SK-N-SH treated with all-trans-retinoic acid at 6 μM for 48 hours (cell line): ENCODE measurements around the gene MYO9A.

ENCODE experiments used
- ATAC-seq: fragments of 200-7000 bp; cut with Tn5 transposase; 3 replicates; pipeline ENCODE4 v1.9.1; 2020; ENCODE audit warnings: mild to moderate bottlenecking, moderate library complexity
- ARNTL ChIP-seq: fragments of 450-650 bp; formaldehyde crosslinking; IDR thresholded peaks from 2 replicates; pipeline ENCODE4 v1.5.0; 2020; ENCODE audit warnings: low read depth, mild to moderate bottlenecking, moderate library complexity, borderline replicate concordance
- CSDC2 ChIP-seq: fragments of 250-450 bp; sonication (Bioruptor Pico); IDR thresholded peaks from 2 replicates; pipeline ENCODE4 v1.5.0; 2020; ENCODE audit warnings: mild to moderate bottlenecking, moderate library complexity
- CSRNP3 ChIP-seq: fragments of 250-450 bp; sonication (Bioruptor Pico); IDR thresholded peaks from 2 replicates; pipeline ENCODE4 v1.5.1; 2021; ENCODE audit warnings: mild to moderate bottlenecking, moderate library complexity
- ESRRG ChIP-seq: fragments of 250-450 bp; sonication (Bioruptor Pico); IDR thresholded peaks from 2 replicates; pipeline ENCODE4 v1.6.1; 2021; ENCODE audit warnings: mild to moderate bottlenecking
- GLIS3 ChIP-seq: fragments of 250-450 bp; sonication (Bioruptor Pico); IDR thresholded peaks from 2 replicates; pipeline ENCODE4 v1.5.0; 2020; ENCODE audit warnings: mild to moderate bottlenecking, moderate library complexity
- ISL1 ChIP-seq: fragments of 250-450 bp; sonication (Bioruptor Pico); IDR thresholded peaks from 2 replicates; pipeline ENCODE4 v2.1.2; 2022; ENCODE audit warnings: mild to moderate bottlenecking, moderate library complexity
- OSR1 ChIP-seq: fragments of 250-450 bp; sonication (Bioruptor Pico); IDR thresholded peaks from 2 replicates; pipeline ENCODE4 v1.8.0; 2022; ENCODE audit warnings: moderate library complexity, mild to moderate bottlenecking, inconsistent platforms
- POU6F1 ChIP-seq: fragments of 250-450 bp; sonication (Bioruptor Pico); IDR thresholded peaks from 2 replicates; pipeline ENCODE4 v1.8.0; 2021; ENCODE audit warnings: low read depth, mild to moderate bottlenecking, moderate library complexity, borderline replicate concordance
- PPARA ChIP-seq: fragments of 250-450 bp; sonication (Bioruptor Pico); IDR thresholded peaks from 2 replicates; pipeline ENCODE4 v1.5.0; 2020; ENCODE audit warnings: mild to moderate bottlenecking, borderline replicate concordance
- RARB ChIP-seq: fragments of 250-450 bp; sonication (Bioruptor Pico); IDR thresholded peaks from 2 replicates; pipeline ENCODE4 v1.8.0; 2021; ENCODE audit warnings: mild to moderate bottlenecking, moderate library complexity
- SNAI2 ChIP-seq: fragments of 250-450 bp; sonication (Bioruptor Pico); IDR thresholded peaks from 2 replicates; pipeline ENCODE4 v1.5.0; 2020; ENCODE audit warnings: mild to moderate bottlenecking, moderate library complexity
- TCF4 ChIP-seq: fragments of 250-450 bp; sonication (Bioruptor Pico); IDR thresholded peaks from 2 replicates; pipeline ENCODE4 v1.8.0; 2021; ENCODE audit warnings: mild to moderate bottlenecking, moderate library complexity, borderline replicate concordance
- TSHZ2 ChIP-seq: fragments of 250-450 bp; sonication (Bioruptor Pico); IDR thresholded peaks from 2 replicates; pipeline ENCODE4 v1.5.0; 2020; ENCODE audit warnings: mild to moderate bottlenecking, moderate library complexity
- ZC3H10 ChIP-seq: fragments of 250-450 bp; sonication (Bioruptor Pico); IDR thresholded peaks from 2 replicates; pipeline ENCODE4 v1.5.1; 2021; ENCODE audit warnings: mild to moderate bottlenecking, moderate library complexity
- ZFP3 ChIP-seq: fragments of 250-450 bp; sonication (Bioruptor Pico); IDR thresholded peaks from 2 replicates; pipeline ENCODE4 v1.5.0; 2020; ENCODE audit warnings: mild to moderate bottlenecking, moderate library complexity
- ZFP30 ChIP-seq: fragments of 450-650 bp; formaldehyde crosslinking; IDR thresholded peaks from 2 replicates; pipeline ENCODE4 v1.5.0; 2022; ENCODE audit warnings: mild to moderate bottlenecking, moderate library complexity
- ZNF565 ChIP-seq: fragments of 450-650 bp; formaldehyde crosslinking; conservative IDR thresholded peaks from 2 replicates; pipeline ENCODE4 v1.5.0; 2020; ENCODE audit warnings: low read depth, mild to moderate bottlenecking, moderate library complexity
- ZNF70 ChIP-seq: fragments of 450-650 bp; formaldehyde crosslinking; IDR thresholded peaks from 2 replicates; pipeline ENCODE4 v1.5.0; 2020; ENCODE audit warnings: mild to moderate bottlenecking, moderate library complexity
- ZNF8 ChIP-seq: fragments of 450-650 bp; formaldehyde crosslinking; IDR thresholded peaks from 2 replicates; pipeline ENCODE4 v1.5.0; 2020; ENCODE audit warnings: mild to moderate bottlenecking, moderate library complexity
- TF ChIP-seq, protein P1 (sequence below): fragments of 250-450 bp; sonication (Bioruptor Pico); IDR thresholded peaks from 2 replicates; pipeline ENCODE4 v1.5.1; 2020; ENCODE audit warnings: low read depth, mild to moderate bottlenecking, moderate library complexity
- TF ChIP-seq, protein P2 (sequence below): fragments of 250-450 bp; sonication (Bioruptor Pico); IDR thresholded peaks from 2 replicates; pipeline ENCODE4 v1.8.0; 2020; ENCODE audit warnings: mild to moderate bottlenecking, moderate library complexity, borderline replicate concordance

The MYO9A gene

GRCh38 chr15:71885390-71885789 lies 232.6 kb downstream of the MYO9A start:
- TF ChIP-seq ZNF70 (CRISPR knock-in tag) (no peak), RARB (CRISPR knock-in tag) (no peak), ZFP30 (no peak), ZFP3 (CRISPR knock-in tag) (no peak), SNAI2 (CRISPR knock-in tag) (no peak), ESRRG (CRISPR knock-in tag) (no peak), GLIS3 (CRISPR knock-in tag) (no peak), CSDC2 (CRISPR knock-in tag) (no peak), ZC3H10 (CRISPR knock-in tag) (no peak), ARNTL (no peak), POU6F1 (no peak), ISL1 (no peak), ZNF8 (CRISPR knock-in tag) (no peak), OSR1 (CRISPR knock-in tag) (no peak), CSRNP3 (CRISPR knock-in tag) (no peak)
- TF ChIP-seq, protein P1, sequence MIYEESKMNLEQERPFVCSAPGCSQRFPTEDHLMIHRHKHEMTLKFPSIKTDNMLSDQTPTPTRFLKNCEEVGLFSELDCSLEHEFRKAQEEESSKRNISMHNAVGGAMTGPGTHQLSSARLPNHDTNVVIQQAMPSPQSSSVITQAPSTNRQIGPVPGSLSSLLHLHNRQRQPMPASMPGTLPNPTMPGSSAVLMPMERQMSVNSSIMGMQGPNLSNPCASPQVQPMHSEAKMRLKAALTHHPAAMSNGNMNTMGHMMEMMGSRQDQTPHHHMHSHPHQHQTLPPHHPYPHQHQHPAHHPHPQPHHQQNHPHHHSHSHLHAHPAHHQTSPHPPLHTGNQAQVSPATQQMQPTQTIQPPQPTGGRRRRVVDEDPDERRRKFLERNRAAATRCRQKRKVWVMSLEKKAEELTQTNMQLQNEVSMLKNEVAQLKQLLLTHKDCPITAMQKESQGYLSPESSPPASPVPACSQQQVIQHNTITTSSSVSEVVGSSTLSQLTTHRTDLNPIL (CRISPR knock-in tag): no peak
- no peak for ATAC-seq

- TF ChIP-seq ZNF565 (CRISPR knock-in tag): no peak
- no peak for TF ChIP-seq CSRNP3 (CRISPR knock-in tag)
- no peak for TF ChIP-seq ZFP30
- no peak for TF ChIP-seq ZNF8 (CRISPR knock-in tag)
- no peak for TF ChIP-seq ZNF70 (CRISPR knock-in tag)
- TF ChIP-seq ESRRG (CRISPR knock-in tag): no peak
- no peak for TF ChIP-seq GLIS3 (CRISPR knock-in tag)
- no peak for TF ChIP-seq TCF4 (CRISPR knock-in tag)
- no peak for TF ChIP-seq SNAI2 (CRISPR knock-in tag)
- TF ChIP-seq PPARA (CRISPR knock-in tag): no peak
- TF ChIP-seq OSR1 (CRISPR knock-in tag): no peak
- TF ChIP-seq, protein P2, sequence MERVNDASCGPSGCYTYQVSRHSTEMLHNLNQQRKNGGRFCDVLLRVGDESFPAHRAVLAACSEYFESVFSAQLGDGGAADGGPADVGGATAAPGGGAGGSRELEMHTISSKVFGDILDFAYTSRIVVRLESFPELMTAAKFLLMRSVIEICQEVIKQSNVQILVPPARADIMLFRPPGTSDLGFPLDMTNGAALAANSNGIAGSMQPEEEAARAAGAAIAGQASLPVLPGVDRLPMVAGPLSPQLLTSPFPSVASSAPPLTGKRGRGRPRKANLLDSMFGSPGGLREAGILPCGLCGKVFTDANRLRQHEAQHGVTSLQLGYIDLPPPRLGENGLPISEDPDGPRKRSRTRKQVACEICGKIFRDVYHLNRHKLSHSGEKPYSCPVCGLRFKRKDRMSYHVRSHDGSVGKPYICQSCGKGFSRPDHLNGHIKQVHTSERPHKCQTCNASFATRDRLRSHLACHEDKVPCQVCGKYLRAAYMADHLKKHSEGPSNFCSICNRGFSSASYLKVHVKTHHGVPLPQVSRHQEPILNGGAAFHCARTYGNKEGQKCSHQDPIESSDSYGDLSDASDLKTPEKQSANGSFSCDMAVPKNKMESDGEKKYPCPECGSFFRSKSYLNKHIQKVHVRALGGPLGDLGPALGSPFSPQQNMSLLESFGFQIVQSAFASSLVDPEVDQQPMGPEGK: no peak
- TF ChIP-seq CSDC2 (CRISPR knock-in tag): no peak
- TF ChIP-seq TSHZ2 (CRISPR knock-in tag): no peak
- no peak for TF ChIP-seq ZC3H10 (CRISPR knock-in tag)
- TF ChIP-seq ZFP3 (CRISPR knock-in tag): no peak
- no peak for ATAC-seq
Measured at GRCh38 chr15:71883447-71883846, 234.5 kb downstream of the MYO9A start.
